HepG2 (cell line): Measurements from ENCODE around the gene WNT5B. TPM values are rescaled to one million over a fixed set of nuclear protein-coding genes. Genes with fewer than 3 reads are reported as not detected.

Experiments
- ATF7-NPFF ChIP-seq: sonication (generic); formaldehyde crosslinking; IDR thresholded peaks from 2 replicates; pipeline ENCODE4 v1.8.1; 2023; ENCODE audit warnings: mild to moderate bottlenecking, low read depth, missing genetic modification reagents, moderate library complexity
- CAMTA2 ChIP-seq: sonication (generic); formaldehyde crosslinking; IDR thresholded peaks from 2 replicates; pipeline ENCODE4 v1.4.0; 2020; ENCODE audit warnings: mild to moderate bottlenecking, missing genetic modification reagents, borderline replicate concordance
- GTF2F1 ChIP-seq: fragments of 150-350 bp; IDR thresholded peaks from 2 replicates; pipeline ENCODE4 v1.6.1; 2014; ENCODE audit warnings: low read length
- HINFP ChIP-seq: sonication (generic); formaldehyde crosslinking; IDR thresholded peaks from 2 replicates; pipeline ENCODE4 v1.4.0; 2020; ENCODE audit warnings: low read depth, mild to moderate bottlenecking, missing genetic modification reagents
- ISX ChIP-seq: sonication (generic); formaldehyde crosslinking; conservative IDR thresholded peaks from 2 replicates; pipeline ENCODE4 v1.5.0; 2020; ENCODE audit warnings: missing genetic modification reagents
- KDM1A ChIP-seq: IDR thresholded peaks from 2 replicates; pipeline ENCODE4 v1.6.1; 2016; ENCODE audit warnings: missing compliant biosample characterization
- NFIB ChIP-seq: sonication (generic); formaldehyde crosslinking; IDR thresholded peaks from 2 replicates; pipeline ENCODE4 v1.9.0; 2021; ENCODE audit warnings: missing genetic modification reagents, mild to moderate bottlenecking, borderline replicate concordance
- NR3C1 ChIP-seq: sonication (generic); formaldehyde crosslinking; IDR thresholded peaks from 2 replicates; pipeline ENCODE4 v1.4.0; 2020; ENCODE audit warnings: missing genetic modification reagents
- PCBP2 ChIP-seq: fragments of 200-400 bp; formaldehyde crosslinking; optimal IDR thresholded peaks from 2 replicates; pipeline ENCODE3; 2018; ENCODE audit warnings: low read length, low read depth; ENCODE audit not compliant: poor library complexity, severe bottlenecking
- SNRNP70 ChIP-seq: fragments of 200-400 bp; formaldehyde crosslinking; IDR thresholded peaks from 2 replicates; pipeline ENCODE4 v1.6.1; 2017; ENCODE audit warnings: mild to moderate bottlenecking, low read depth, low read length, moderate library complexity
- SRF ChIP-seq: IDR thresholded peaks from 2 replicates; pipeline ENCODE4 v1.6.1; 2011; ENCODE audit warnings: mild to moderate bottlenecking, low read depth, low read length, moderate library complexity
- WIZ ChIP-seq: sonication (generic); formaldehyde crosslinking; IDR thresholded peaks from 2 replicates; pipeline ENCODE4 v1.5.1; 2020; ENCODE audit warnings: mild to moderate bottlenecking, missing genetic modification reagents
- ZNF569 ChIP-seq: sonication (generic); formaldehyde crosslinking; IDR thresholded peaks from 2 replicates; pipeline ENCODE4 v1.5.0; 2020; ENCODE audit warnings: mild to moderate bottlenecking, missing genetic modification reagents, moderate library complexity, borderline replicate concordance
- polyA plus RNA-seq, 8 experiments: library from polyadenylated mRNA; depleted of rRNA in 3 of 8; stranded (reverse) in 7 of 8; unstranded in 1 of 8; fragments of >200 nt; fragmentation: Illumina TruSeq in 4 of 8; extraction: Trizol in 4 of 8; gene quantifications; 2 replicates each; pipeline versions ENCODE4 v1.2.1 to v1.2.3, GENCODE V29; 2011 to 2016; ENCODE audit warnings: low read depth in 4 of 8, missing spikeins in 1 of 8, mixed read lengths in 1 of 8; ENCODE audit not compliant: insufficient read depth in 1 of 8
- total RNA-seq, 5 experiments: library from RNA; depleted of rRNA; stranded (reverse); fragments of >200 nt; fragmentation: Illumina TruSeq; extraction: Trizol; gene quantifications; 2 replicates each; pipeline ENCODE4 v1.2.3, GENCODE V29; 2016; ENCODE audit warnings: low read depth in 1 of 5
- TF ChIP-seq, protein P1 (sequence below): sonication (generic); formaldehyde crosslinking; IDR thresholded peaks from 2 replicates; pipeline ENCODE4 v1.4.0; 2020; ENCODE audit warnings: mild to moderate bottlenecking, missing genetic modification reagents
- TF ChIP-seq, protein P2 (sequence below): sonication (generic); formaldehyde crosslinking; IDR thresholded peaks from 2 replicates; pipeline ENCODE4 v1.5.0; 2020; ENCODE audit warnings: mild to moderate bottlenecking, missing genetic modification reagents, borderline replicate concordance
- TF ChIP-seq, protein P3 (sequence below): sonication (generic); formaldehyde crosslinking; IDR thresholded peaks from 2 replicates; pipeline ENCODE4 v1.8.0; 2022; ENCODE audit warnings: mild to moderate bottlenecking, missing genetic modification reagents, moderate library complexity
- TF ChIP-seq, protein P4 (sequence below): sonication (generic); formaldehyde crosslinking; IDR thresholded peaks from 2 replicates; pipeline ENCODE4 v1.4.0; 2020; ENCODE audit warnings: missing genetic modification reagents; ENCODE audit errors: not compliant biosample characterization

The WNT5B gene
- total and polyA plus RNA-seq, 2 of the 13 experiments (the other 11 are each of a cell fraction or from before 2014, with no cell fraction given) = 0.04 TPM; not detected in 1

GRCh38 chr12:1594261-1595025 lies 34.6 kb upstream of the WNT5B start, which contains the start of gene FBXL14 (continued):
- TF ChIP-seq ATF7-NPFF (CRISPR knock-in tag) (0 out of 2 replicates have a peak, but pooled peaks have one; percentile 1), HINFP (CRISPR knock-in tag) (no peak), SRF (no peak), ZNF569 (CRISPR knock-in tag) (no peak), CAMTA2 (CRISPR knock-in tag) (no peak), WIZ (no peak), GTF2F1 (no peak), NR3C1 (CRISPR knock-in tag) (no peak), NFIB (CRISPR knock-in tag) (no peak), PCBP2 (no peak), ISX (CRISPR knock-in tag) (no peak), KDM1A (CRISPR knock-in tag) (no peak), SNRNP70 (no peak)
- TF ChIP-seq, protein P1, sequence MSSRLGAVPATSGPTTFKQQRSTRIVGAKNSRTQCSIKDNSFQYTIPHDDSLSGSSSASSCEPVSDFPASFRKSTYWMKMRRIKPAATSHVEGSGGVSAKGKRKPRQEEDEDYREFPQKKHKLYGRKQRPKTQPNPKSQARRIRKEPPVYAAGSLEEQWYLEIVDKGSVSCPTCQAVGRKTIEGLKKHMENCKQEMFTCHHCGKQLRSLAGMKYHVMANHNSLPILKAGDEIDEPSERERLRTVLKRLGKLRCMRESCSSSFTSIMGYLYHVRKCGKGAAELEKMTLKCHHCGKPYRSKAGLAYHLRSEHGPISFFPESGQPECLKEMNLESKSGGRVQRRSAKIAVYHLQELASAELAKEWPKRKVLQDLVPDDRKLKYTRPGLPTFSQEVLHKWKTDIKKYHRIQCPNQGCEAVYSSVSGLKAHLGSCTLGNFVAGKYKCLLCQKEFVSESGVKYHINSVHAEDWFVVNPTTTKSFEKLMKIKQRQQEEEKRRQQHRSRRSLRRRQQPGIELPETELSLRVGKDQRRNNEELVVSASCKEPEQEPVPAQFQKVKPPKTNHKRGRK (CRISPR knock-in tag) = no peak
- TF ChIP-seq, protein P2, sequence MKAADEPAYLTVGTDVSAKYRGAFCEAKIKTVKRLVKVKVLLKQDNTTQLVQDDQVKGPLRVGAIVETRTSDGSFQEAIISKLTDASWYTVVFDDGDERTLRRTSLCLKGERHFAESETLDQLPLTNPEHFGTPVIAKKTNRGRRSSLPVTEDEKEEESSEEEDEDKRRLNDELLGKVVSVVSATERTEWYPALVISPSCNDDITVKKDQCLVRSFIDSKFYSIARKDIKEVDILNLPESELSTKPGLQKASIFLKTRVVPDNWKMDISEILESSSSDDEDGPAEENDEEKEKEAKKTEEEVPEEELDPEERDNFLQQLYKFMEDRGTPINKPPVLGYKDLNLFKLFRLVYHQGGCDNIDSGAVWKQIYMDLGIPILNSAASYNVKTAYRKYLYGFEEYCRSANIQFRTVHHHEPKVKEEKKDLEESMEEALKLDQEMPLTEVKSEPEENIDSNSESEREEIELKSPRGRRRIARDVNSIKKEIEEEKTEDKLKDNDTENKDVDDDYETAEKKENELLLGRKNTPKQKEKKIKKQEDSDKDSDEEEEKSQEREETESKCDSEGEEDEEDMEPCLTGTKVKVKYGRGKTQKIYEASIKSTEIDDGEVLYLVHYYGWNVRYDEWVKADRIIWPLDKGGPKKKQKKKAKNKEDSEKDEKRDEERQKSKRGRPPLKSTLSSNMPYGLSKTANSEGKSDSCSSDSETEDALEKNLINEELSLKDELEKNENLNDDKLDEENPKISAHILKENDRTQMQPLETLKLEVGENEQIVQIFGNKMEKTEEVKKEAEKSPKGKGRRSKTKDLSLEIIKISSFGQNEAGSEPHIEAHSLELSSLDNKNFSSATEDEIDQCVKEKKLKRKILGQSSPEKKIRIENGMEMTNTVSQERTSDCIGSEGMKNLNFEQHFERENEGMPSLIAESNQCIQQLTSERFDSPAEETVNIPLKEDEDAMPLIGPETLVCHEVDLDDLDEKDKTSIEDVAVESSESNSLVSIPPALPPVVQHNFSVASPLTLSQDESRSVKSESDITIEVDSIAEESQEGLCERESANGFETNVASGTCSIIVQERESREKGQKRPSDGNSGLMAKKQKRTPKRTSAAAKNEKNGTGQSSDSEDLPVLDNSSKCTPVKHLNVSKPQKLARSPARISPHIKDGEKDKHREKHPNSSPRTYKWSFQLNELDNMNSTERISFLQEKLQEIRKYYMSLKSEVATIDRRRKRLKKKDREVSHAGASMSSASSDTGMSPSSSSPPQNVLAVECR = peak; percentile 80
- TF ChIP-seq, protein P3, sequence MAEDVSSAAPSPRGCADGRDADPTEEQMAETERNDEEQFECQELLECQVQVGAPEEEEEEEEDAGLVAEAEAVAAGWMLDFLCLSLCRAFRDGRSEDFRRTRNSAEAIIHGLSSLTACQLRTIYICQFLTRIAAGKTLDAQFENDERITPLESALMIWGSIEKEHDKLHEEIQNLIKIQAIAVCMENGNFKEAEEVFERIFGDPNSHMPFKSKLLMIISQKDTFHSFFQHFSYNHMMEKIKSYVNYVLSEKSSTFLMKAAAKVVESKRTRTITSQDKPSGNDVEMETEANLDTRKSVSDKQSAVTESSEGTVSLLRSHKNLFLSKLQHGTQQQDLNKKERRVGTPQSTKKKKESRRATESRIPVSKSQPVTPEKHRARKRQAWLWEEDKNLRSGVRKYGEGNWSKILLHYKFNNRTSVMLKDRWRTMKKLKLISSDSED (CRISPR knock-in tag) = no peak
- TF ChIP-seq, protein P4, sequence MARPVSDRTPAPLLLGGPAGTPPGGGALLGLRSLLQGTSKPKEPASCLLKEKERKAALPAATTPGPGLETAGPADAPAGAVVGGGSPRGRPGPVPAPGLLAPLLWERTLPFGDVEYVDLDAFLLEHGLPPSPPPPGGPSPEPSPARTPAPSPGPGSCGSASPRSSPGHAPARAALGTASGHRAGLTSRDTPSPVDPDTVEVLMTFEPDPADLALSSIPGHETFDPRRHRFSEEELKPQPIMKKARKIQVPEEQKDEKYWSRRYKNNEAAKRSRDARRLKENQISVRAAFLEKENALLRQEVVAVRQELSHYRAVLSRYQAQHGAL (CRISPR knock-in tag) = no peak
